ENCODE results near the gene PIP5K1C.
A peak's percentile ranks its signal among the peaks of the same experiment; 100 is the strongest.

The PIP5K1C gene

GRCh38 chr19:3700242-3701032 lies at the start of gene PIP5K1C:
PIP5K1C (minus strand) TSS chr19:3700468; CDS start chr19:3700390, 78 bp downstream.
- DNase-seq (ENCODE audit: low spot score): peak; percentile 70

GRCh38 chr19:3748965-3749364 lies 48.7 kb upstream of the PIP5K1C start:
- DNase-seq (ENCODE audit: low spot score): no peak

GRCh38 chr19:3746371-3747056 lies 46.2 kb upstream of the PIP5K1C start:
- no peak for DNase-seq (ENCODE audit: low spot score)

- DNase-seq (ENCODE audit: low spot score): no peak
Measured at GRCh38 chr19:3745363-3746045, 45.2 kb upstream of the PIP5K1C start.

GRCh38 chr19:3743486-3743885 lies 43.2 kb upstream of the PIP5K1C start:
- DNase-seq (ENCODE audit: low spot score): no peak

GRCh38 chr19:3740431-3740830 lies 40.2 kb upstream of the PIP5K1C start:
- DNase-seq (ENCODE audit: low spot score): no peak

- DNase-seq (ENCODE audit: low spot score): no peak
Measured at GRCh38 chr19:3738477-3739220, 38.4 kb upstream of the PIP5K1C start.

- no peak for DNase-seq (ENCODE audit: low spot score)
Measured at GRCh38 chr19:3737487-3738205, 37.4 kb upstream of the PIP5K1C start.

- no peak for DNase-seq (ENCODE audit: low spot score)
Measured at GRCh38 chr19:3736106-3736724, 35.9 kb upstream of the PIP5K1C start.

GRCh38 chr19:3734310-3734600 lies 34.0 kb upstream of the PIP5K1C start:
- no peak for DNase-seq (ENCODE audit: low spot score)

- DNase-seq (ENCODE audit: low spot score): no peak
Measured at GRCh38 chr19:3733549-3734309, 33.5 kb upstream of the PIP5K1C start.

- no peak for DNase-seq (ENCODE audit: low spot score)
Measured at GRCh38 chr19:3732108-3732507, 31.8 kb upstream of the PIP5K1C start.

- no peak for DNase-seq (ENCODE audit: low spot score)
Measured at GRCh38 chr19:3730457-3730958, 30.2 kb upstream of the PIP5K1C start.

- DNase-seq (ENCODE audit: low spot score): no peak
Measured at GRCh38 chr19:3725640-3726310, 25.5 kb upstream of the PIP5K1C start.

GRCh38 chr19:3725121-3725520 lies 24.9 kb upstream of the PIP5K1C start:
- DNase-seq (ENCODE audit: low spot score): no peak

- DNase-seq (ENCODE audit: low spot score): no peak
Measured at GRCh38 chr19:3723883-3724282, 23.6 kb upstream of the PIP5K1C start.

- no peak for DNase-seq (ENCODE audit: low spot score)
Measured at GRCh38 chr19:3723110-3723488, 22.8 kb upstream of the PIP5K1C start.

- DNase-seq (ENCODE audit: low spot score): no peak
Measured at GRCh38 chr19:3722443-3723109, 22.3 kb upstream of the PIP5K1C start.

- no peak for DNase-seq (ENCODE audit: low spot score)
Measured at GRCh38 chr19:3721887-3722442, 21.7 kb upstream of the PIP5K1C start.
